ENCODE data around the gene CRIM1.
A peak's percentile ranks its signal among the peaks of the same experiment; 100 is the strongest.

DNA sequence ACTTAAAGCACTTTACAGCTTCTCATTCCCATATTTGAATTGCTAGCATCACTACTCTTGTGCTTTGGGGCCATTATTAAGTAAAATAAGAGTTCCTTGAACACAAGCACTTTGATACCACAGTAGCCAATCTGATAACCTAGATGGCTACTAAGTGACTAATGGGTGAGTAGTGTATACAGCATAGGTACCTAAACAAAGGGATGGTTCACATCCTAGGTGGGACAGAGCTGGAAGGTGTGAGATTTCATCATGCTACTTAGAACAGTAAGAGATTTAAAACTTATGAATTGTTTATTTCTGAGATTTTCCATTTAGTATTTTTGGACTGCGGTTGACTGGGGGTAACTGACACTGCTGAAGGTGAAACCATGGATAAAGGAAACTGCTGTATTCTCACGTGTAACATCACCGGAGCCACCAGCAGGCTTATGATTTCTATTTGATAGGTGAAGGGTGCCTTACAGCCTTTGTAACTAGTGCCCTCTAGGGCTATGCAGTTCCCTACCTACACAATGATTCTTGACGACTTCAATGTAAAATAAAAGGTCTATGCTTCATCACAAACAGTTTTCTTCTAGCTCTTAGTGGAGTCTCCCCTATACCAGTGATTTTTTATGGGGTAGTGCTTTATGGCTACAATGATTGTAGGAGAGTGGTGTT, 22.1 kb upstream of the CRIM1 start:
- TF ChIP-seq, protein P1, sequence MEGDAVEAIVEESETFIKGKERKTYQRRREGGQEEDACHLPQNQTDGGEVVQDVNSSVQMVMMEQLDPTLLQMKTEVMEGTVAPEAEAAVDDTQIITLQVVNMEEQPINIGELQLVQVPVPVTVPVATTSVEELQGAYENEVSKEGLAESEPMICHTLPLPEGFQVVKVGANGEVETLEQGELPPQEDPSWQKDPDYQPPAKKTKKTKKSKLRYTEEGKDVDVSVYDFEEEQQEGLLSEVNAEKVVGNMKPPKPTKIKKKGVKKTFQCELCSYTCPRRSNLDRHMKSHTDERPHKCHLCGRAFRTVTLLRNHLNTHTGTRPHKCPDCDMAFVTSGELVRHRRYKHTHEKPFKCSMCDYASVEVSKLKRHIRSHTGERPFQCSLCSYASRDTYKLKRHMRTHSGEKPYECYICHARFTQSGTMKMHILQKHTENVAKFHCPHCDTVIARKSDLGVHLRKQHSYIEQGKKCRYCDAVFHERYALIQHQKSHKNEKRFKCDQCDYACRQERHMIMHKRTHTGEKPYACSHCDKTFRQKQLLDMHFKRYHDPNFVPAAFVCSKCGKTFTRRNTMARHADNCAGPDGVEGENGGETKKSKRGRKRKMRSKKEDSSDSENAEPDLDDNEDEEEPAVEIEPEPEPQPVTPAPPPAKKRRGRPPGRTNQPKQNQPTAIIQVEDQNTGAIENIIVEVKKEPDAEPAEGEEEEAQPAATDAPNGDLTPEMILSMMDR (conservative IDR thresholded peaks at IDR 0.05; ENCODE audit: low read length) = peak; percentile 53
- no peak for TF ChIP-seq EZH2phosphoT487 (IDR thresholded peaks at IDR 0.05; ENCODE audit: borderline replicate concordance)

Measured in Loucy (cell line).